ENCODE measurements around the gene LDHB. TPM values are rescaled to one million over a fixed set of nuclear protein-coding genes. Genes with fewer than 3 reads are reported as not detected.
"Not testable (repeated sequence)": the region's sequence is repeated elsewhere in the genome, so short reads cannot be mapped to it uniquely, and the experiment has no call there.

The LDHB gene
- total RNA-seq, 1 donor from 2014 or later, result 1,244 TPM

DNA sequence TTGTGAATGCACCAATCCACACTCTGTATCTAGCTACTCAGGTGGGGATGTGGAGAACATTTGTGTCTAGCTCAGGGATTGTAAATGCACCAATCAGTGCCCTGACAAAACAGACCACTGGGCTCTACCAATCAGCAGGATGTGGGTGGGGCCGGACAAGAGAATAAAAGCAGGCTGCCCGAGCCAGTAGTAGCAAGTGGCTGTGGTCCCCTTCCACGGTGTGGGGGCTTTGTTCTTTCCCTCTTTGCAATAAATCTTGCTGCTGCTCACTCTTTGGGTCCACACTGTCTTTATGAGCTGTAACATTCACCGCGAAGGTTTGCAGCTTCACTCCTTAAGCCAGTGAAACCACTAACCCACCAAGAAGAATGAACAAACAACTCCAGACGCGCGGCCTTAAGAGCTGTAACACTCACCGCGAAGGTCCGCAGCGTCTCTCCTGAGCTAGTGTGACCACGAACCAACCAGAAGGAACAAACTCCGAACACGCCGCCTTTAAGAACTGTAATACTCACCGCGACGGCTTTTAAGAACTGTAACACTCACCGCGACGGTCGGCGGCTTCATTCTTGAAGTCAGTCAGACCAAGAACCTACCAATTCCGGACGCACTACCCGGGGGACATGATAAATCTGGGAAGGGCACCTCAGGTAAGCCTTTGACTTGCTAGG is 4.6 kb upstream of the LDHB start:
- TF ChIP-seq, protein P1, sequence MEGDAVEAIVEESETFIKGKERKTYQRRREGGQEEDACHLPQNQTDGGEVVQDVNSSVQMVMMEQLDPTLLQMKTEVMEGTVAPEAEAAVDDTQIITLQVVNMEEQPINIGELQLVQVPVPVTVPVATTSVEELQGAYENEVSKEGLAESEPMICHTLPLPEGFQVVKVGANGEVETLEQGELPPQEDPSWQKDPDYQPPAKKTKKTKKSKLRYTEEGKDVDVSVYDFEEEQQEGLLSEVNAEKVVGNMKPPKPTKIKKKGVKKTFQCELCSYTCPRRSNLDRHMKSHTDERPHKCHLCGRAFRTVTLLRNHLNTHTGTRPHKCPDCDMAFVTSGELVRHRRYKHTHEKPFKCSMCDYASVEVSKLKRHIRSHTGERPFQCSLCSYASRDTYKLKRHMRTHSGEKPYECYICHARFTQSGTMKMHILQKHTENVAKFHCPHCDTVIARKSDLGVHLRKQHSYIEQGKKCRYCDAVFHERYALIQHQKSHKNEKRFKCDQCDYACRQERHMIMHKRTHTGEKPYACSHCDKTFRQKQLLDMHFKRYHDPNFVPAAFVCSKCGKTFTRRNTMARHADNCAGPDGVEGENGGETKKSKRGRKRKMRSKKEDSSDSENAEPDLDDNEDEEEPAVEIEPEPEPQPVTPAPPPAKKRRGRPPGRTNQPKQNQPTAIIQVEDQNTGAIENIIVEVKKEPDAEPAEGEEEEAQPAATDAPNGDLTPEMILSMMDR (conservative IDR thresholded peaks at IDR 0.05; ENCODE audit: low read depth, low read length), result no peak
- DNase-seq (ENCODE audit: low read depth), result no peak
- no peak overlapping the region for H3K4me3 ChIP-seq (ENCODE audit: low read depth, low read length)

DNA sequence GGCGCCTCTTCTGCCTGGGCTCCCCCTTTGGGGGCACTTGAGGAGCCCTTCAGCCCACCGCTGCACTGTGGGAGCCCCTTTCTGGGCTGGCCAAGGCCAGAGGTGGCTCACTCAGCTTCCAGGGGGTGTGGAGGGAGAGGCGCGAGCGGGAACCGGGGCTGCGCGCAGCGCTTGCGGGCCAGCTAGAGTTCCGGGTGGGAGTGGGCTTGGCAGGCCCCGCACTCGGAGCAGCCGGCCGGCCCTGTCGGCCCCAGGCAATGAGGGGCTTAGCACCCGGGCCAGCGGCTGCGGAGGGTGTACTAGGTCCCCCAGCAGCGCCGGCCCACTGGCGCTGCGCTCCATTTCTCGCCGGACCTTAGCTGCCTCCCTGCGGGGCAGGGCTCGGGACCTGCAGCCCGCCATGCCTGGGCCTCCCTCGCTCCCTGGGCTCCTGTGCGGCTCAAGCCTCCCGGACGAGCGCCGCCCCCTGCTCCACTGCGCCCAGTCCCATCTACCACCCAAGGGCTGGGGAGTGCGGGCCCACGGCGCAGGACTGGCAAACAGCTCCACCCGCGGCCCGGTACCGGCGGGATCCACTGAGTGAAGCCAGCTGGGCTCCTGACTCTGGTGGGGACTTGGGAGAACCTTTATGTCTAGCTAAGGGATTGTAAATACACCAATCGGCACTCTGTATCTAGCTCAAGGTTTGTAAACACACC is 3.9 kb upstream of the LDHB start:
- not testable (repeated sequence) for H3K4me3 ChIP-seq (ENCODE audit: low read depth, low read length); DNase-seq (ENCODE audit: low read depth)

DNA sequence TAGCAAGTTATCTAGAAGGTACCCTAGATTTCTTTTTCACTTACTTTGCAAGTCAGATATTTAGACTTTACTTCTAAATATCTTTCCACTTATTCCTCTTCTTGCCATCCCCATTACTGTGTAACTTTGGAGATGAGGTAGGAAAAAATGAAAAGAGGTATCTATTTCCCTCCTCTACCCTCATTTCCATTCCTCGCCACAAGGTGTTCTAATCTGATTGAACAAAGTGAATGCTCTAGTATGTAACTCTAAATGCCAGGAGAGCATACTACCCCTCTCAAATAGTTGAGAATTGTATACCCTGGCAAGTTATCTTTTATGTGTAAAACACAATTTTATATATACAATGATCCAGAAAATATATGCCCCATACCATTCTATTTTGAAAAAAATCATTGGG is 1.7 kb upstream of the LDHB start:
- no peak for DNase-seq (ENCODE audit: low read depth)
- no peak overlapping the region for H3K4me3 ChIP-seq (ENCODE audit: low read depth, low read length)
- TF ChIP-seq, protein P1 (conservative IDR thresholded peaks at IDR 0.05; ENCODE audit: low read depth, low read length), result peak; percentile 38

DNA sequence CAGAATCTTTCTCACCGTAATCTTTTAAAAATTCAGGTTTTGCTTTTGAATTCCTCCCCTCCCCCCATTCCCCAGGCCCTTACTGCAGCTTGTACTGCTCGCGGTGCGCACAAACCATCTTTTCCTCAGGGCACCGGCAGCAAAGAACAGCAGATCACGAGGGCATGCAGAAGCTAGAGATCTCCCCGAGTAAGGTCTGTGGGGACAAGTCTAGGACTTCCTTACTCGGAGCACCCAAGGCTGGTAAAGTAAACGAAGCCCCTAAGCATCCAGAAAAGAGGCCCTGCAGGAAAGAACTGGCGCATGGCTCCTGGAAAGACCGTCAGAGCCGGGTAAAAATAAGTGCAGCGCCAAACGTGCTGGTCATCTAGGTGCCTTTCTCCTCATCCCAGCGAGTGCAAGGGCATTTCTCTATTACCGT is 727 bp downstream of the LDHB start:
- DNase-seq (ENCODE audit: low read depth), result no peak
- TF ChIP-seq, protein P1 (conservative IDR thresholded peaks at IDR 0.05; ENCODE audit: low read depth, low read length), result no peak
- peak overlapping the region; percentile 75 for H3K4me3 ChIP-seq (ENCODE audit: low read depth, low read length)

DNA sequence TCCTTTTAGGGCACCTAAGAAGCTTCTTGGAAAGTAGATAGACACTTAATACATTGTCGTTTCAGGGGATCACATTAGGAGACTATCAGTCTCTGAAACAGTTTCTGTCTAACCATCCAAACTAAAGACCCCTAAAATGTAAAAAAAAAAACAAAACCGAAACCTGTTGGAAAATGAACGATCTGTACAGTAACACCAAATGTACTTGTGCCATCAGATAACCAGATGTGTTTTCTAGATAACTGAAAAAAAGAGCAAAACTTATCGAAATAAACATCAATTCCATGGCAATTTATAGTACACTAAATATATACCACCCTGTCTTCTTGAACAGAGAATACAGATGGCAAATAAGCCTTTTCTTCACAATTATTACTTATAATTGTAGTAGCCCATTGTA is 2.1 kb downstream of the LDHB start:
- no peak for DNase-seq (ENCODE audit: low read depth)
- TF ChIP-seq, protein P1 (conservative IDR thresholded peaks at IDR 0.05; ENCODE audit: low read depth, low read length), result no peak
- peak overlapping the region; percentile 75 for H3K4me3 ChIP-seq (ENCODE audit: low read depth, low read length)

DNA sequence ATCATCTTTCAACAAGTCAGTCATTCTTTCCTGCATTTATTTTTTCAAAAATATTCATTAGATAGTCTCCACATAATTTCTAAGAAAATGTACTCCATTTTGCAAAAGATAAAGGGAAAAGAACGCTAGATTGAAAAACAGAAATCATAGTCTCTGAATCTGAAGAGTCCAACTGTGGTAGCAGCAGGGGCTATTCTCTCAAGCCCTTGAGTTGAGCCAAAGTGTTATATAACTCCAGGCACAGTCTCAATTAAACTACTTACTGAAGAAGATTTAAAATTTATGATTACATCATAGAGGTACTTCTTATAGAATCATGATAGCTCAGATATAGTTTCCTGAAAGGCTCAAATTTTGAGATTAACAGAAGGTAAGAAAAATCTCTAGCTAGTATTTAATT is 5.8 kb downstream of the LDHB start:
- no peak overlapping the region for H3K4me3 ChIP-seq (ENCODE audit: low read depth, low read length)
- TF ChIP-seq, protein P1 (conservative IDR thresholded peaks at IDR 0.05; ENCODE audit: low read depth, low read length), result no peak
- DNase-seq (ENCODE audit: low read depth), result no peak

DNA sequence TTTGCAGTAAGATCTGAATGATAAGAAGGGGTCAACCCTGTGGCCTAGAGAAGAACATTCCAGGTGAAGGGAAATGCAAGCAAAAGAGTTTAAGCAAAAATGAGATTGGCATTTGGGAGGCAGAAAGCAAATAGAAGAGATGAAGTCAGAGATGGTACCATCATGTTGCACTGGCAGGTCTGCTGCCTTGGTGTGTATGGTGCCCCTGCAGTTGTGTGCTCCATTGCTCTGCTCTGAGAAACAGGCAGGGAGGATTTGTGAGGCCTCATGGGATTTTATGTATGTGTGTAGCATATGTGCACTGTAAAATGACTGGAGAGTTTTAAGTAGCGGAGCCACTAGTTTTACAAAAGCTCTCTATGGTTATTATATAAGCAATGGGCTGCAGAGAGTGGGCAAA is 6.6 kb downstream of the LDHB start:
- no peak for DNase-seq (ENCODE audit: low read depth)
- H3K4me3 ChIP-seq (ENCODE audit: low read depth, low read length), result no peak overlapping the region
- TF ChIP-seq, protein P1 (conservative IDR thresholded peaks at IDR 0.05; ENCODE audit: low read depth, low read length), result no peak

Data from epithelial cell of proximal tubule (primary cell).